Measurements from ENCODE around the gene CORO1C. TPM values are rescaled to one million over a fixed set of nuclear protein-coding genes. Genes with fewer than 3 reads are reported as not detected.

CORO1C gene
- polyA plus RNA-seq, 1 donor from 2014 or later: 123 TPM

- TF ChIP-seq POLR2AphosphoS5 (IDR thresholded peaks at IDR 0.05) (no peak), EP300 (conservative IDR thresholded peaks at IDR 0.05; ENCODE audit: poor library complexity, severe bottlenecking) (no peak), EZH2 (IDR thresholded peaks at IDR 0.05; ENCODE audit: borderline replicate concordance, insufficient read depth, low read length, poor library complexity, severe bottlenecking) (no peak), REST (IDR thresholded peaks at IDR 0.05; ENCODE audit: borderline replicate concordance) (no peak), TAF1 (IDR thresholded peaks at IDR 0.05; ENCODE audit: low read depth) (no peak), SMC3 (conservative IDR thresholded peaks at IDR 0.05; ENCODE audit: poor library complexity) (no peak), RAD21 (conservative IDR thresholded peaks at IDR 0.05) (no peak), CTCF (IDR thresholded peaks at IDR 0.05; ENCODE audit: poor library complexity, severe bottlenecking) (no peak), MXI1 (conservative IDR thresholded peaks at IDR 0.05; ENCODE audit: poor library complexity, severe bottlenecking) (no peak)
- Histone ChIP-seq H2AFZ (ENCODE audit: low read depth, low read length) (no peak overlapping the region), H3K27me3 (ENCODE audit: insufficient read depth, low read depth, low read length) (no peaks in the 10 kb centered on the region), H3K9me2 (ENCODE audit: insufficient read depth, low read length) (no peaks in the 10 kb centered on the region), H3K9me3 (ENCODE audit: low read length) (no peaks in the 10 kb centered on the region), H4K20me1 (ENCODE audit: insufficient read depth) (no peaks in the 10 kb centered on the region), H3K79me2 (replicated peaks; ENCODE audit: insufficient read depth, low read length) (no peaks in the 10 kb centered on the region), H3F3A (ENCODE audit: insufficient read depth, low read length, poor library complexity, severe bottlenecking) (no peaks in the 10 kb centered on the region), H3K4me3 (ENCODE audit: low read length) (no peak overlapping the region), H3K4me2 (ENCODE audit: low read length) (no peak overlapping the region), H3K9ac (ENCODE audit: low read length) (no peak overlapping the region), H3K36me3 (ENCODE audit: insufficient read depth, low read length) (no peaks in the 10 kb centered on the region), H3K27ac (ENCODE audit: low read length) (no peak overlapping the region)
Measured at GRCh38 chr12:108641446-108642268, 89.7 kb downstream of the CORO1C start.

- no peak overlapping the region for H3K27ac ChIP-seq (ENCODE audit: low read length)
Measured at GRCh38 chr12:108640802-108641445, 90.4 kb downstream of the CORO1C start.

More at GRCh38 chr12:108640802-108641445, 90.4 kb downstream of the CORO1C start:
- Histone ChIP-seq H4K20me1 (ENCODE audit: insufficient read depth) (no peaks in the 10 kb centered on the region), H3K9me3 (ENCODE audit: low read length) (no peaks in the 10 kb centered on the region), H3K79me2 (replicated peaks; ENCODE audit: insufficient read depth, low read length) (no peaks in the 10 kb centered on the region), H3K4me3 (ENCODE audit: low read length) (no peak overlapping the region), H3K36me3 (ENCODE audit: insufficient read depth, low read length) (no peaks in the 10 kb centered on the region), H3K9ac (ENCODE audit: low read length) (no peak overlapping the region), H3K4me2 (ENCODE audit: low read length) (no peak overlapping the region), H3F3A (ENCODE audit: insufficient read depth, low read length, poor library complexity, severe bottlenecking) (no peaks in the 10 kb centered on the region), H3K27me3 (ENCODE audit: insufficient read depth, low read depth, low read length) (no peaks in the 10 kb centered on the region), H3K9me2 (ENCODE audit: insufficient read depth, low read length) (no peaks in the 10 kb centered on the region), H2AFZ (ENCODE audit: low read depth, low read length) (no peak overlapping the region)
- no peak for TF ChIP-seq POLR2AphosphoS5 (IDR thresholded peaks at IDR 0.05)
- TF ChIP-seq TAF1 (IDR thresholded peaks at IDR 0.05; ENCODE audit: low read depth): no peak
- no peak for TF ChIP-seq CTCF (IDR thresholded peaks at IDR 0.05; ENCODE audit: poor library complexity, severe bottlenecking)
- no peak for TF ChIP-seq RAD21 (conservative IDR thresholded peaks at IDR 0.05)
- no peak for TF ChIP-seq MXI1 (conservative IDR thresholded peaks at IDR 0.05; ENCODE audit: poor library complexity, severe bottlenecking)
- TF ChIP-seq EZH2 (IDR thresholded peaks at IDR 0.05; ENCODE audit: borderline replicate concordance, insufficient read depth, low read length, poor library complexity, severe bottlenecking): no peak
- no peak for TF ChIP-seq SMC3 (conservative IDR thresholded peaks at IDR 0.05; ENCODE audit: poor library complexity)
- no peak for TF ChIP-seq EP300 (conservative IDR thresholded peaks at IDR 0.05; ENCODE audit: poor library complexity, severe bottlenecking)
- no peak for TF ChIP-seq REST (IDR thresholded peaks at IDR 0.05; ENCODE audit: borderline replicate concordance)
